Loucy (cell line): Measurements from ENCODE around the gene CCDC127.

Experiments used
- H2AFZ ChIP-seq: fragments of 200-600 bp; sonication (generic); 2 replicates; pipeline ENCODE4 v1.6.0; 2016; ENCODE audit warnings: antibody characterized with exemption, mild to moderate bottlenecking, low read length, moderate library complexity
- H3F3A ChIP-seq: fragments of 200-600 bp; 2 replicates; pipeline ENCODE4 v1.6.0; 2016; ENCODE audit warnings: antibody characterized with exemption, low read depth, mild to moderate bottlenecking
- H3K27me3 ChIP-seq: fragments of 200-600 bp; sonication (generic); 2 replicates; pipeline ENCODE4 v1.6.1; 2014; ENCODE audit warnings: low read length, mild to moderate bottlenecking; ENCODE audit not compliant: insufficient read depth, poor library complexity, severe bottlenecking
- H3K36me3 ChIP-seq: fragments of 200-600 bp; sonication (generic); 2 replicates; pipeline ENCODE4 v1.6.1; 2016; ENCODE audit warnings: low read length; ENCODE audit not compliant: insufficient read depth
- H3K4me1 ChIP-seq: fragments of 200-600 bp; sonication (generic); 2 replicates; pipeline ENCODE4 v1.5.1; 2014; ENCODE audit warnings: low read length, mild to moderate bottlenecking; ENCODE audit not compliant: insufficient read depth, poor library complexity, severe bottlenecking
- H3K4me2 ChIP-seq: fragments of 200-600 bp; sonication (generic); 2 replicates; pipeline ENCODE4 v1.6.0; 2014; ENCODE audit warnings: antibody characterized with exemption, low read length, low read depth, mild to moderate bottlenecking; ENCODE audit not compliant: poor library complexity, severe bottlenecking
- H3K4me3 ChIP-seq: fragments of 200-600 bp; sonication (generic); 2 replicates; pipeline ENCODE4 v1.5.1; 2014; ENCODE audit warnings: low read length, mild to moderate bottlenecking, mixed read lengths; ENCODE audit not compliant: poor library complexity, severe bottlenecking
- H3K79me2 ChIP-seq: fragments of 200-600 bp; sonication (generic); 2 replicates; pipeline ENCODE4 v1.6.1; 2014; ENCODE audit warnings: low read length; ENCODE audit not compliant: insufficient read depth
- H3K9ac ChIP-seq: fragments of 200-600 bp; sonication (generic); 2 replicates; pipeline ENCODE4 v1.6.0; 2014; ENCODE audit warnings: mild to moderate bottlenecking, low read depth, low read length, moderate library complexity; ENCODE audit not compliant: poor library complexity, severe bottlenecking
- H3K9me2 ChIP-seq: fragments of 200-600 bp; sonication (generic); replicated peaks from 2 replicates; pipeline ENCODE4 v1.6.1; 2016; ENCODE audit warnings: low read depth, low read length, mixed read lengths
- H3K9me3 ChIP-seq: fragments of 200-600 bp; sonication (generic); 2 replicates; pipeline ENCODE4 v1.6.1; 2014; ENCODE audit warnings: mild to moderate bottlenecking, antibody characterized with exemption, low read length, low read depth; ENCODE audit not compliant: insufficient read depth
- H4K20me1 ChIP-seq: fragments of 200-600 bp; sonication (generic); 2 replicates; pipeline ENCODE4 v1.6.0; 2014; ENCODE audit warnings: antibody characterized with exemption, low read length, mild to moderate bottlenecking; ENCODE audit not compliant: insufficient read depth, poor library complexity, severe bottlenecking
- CTCF ChIP-seq: fragments of 200-600 bp; sonication (generic); conservative IDR thresholded peaks from 2 replicates; pipeline ENCODE4 v1.5.1; 2014; ENCODE audit warnings: mild to moderate bottlenecking, antibody characterized with exemption, low read length
- EZH2phosphoT487 ChIP-seq: fragments of 200-600 bp; IDR thresholded peaks from 2 replicates; pipeline ENCODE4 v1.6.1; 2018; ENCODE audit warnings: antibody characterized with exemption, mild to moderate bottlenecking, moderate library complexity, borderline replicate concordance

CCDC127 gene

DNA sequence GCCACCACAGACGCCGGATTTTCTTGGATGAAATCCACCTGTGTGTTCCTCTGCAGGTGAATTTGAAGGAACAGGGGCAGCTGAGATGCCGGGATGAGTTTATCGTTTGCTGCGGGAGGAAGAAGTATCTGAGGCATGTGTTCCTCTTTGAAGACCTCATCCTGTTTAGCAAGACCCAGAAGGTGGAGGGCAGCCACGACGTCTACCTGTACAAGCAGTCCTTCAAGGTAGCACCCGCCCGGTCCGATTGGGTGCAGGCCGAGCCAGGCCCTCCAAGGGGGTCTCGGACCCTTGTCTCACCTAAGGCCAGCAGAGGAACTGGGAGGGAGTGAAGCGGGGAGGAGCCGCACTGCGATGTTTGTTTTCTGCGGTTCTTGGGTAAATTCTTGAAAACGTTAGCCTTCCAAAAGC, 45.1 kb downstream of the CCDC127 start:
- Histone ChIP-seq H3F3A (no peaks in the 10 kb centered on the region), H2AFZ (no peak overlapping the region), H3K9me3 (no peaks in the 10 kb centered on the region), H3K4me1 (no peaks in the 10 kb centered on the region), H3K27me3 (no peaks in the 10 kb centered on the region), H3K4me2 (no peak overlapping the region), H3K9ac (no peak overlapping the region), H3K79me2 (no peaks in the 10 kb centered on the region), H3K36me3 (no peaks in the 10 kb centered on the region), H3K9me2 (no peaks in the 10 kb centered on the region), H4K20me1 (no peaks in the 10 kb centered on the region), H3K4me3 (no peak overlapping the region)
- no peak for TF ChIP-seq EZH2phosphoT487
- no peak for TF ChIP-seq CTCF

DNA sequence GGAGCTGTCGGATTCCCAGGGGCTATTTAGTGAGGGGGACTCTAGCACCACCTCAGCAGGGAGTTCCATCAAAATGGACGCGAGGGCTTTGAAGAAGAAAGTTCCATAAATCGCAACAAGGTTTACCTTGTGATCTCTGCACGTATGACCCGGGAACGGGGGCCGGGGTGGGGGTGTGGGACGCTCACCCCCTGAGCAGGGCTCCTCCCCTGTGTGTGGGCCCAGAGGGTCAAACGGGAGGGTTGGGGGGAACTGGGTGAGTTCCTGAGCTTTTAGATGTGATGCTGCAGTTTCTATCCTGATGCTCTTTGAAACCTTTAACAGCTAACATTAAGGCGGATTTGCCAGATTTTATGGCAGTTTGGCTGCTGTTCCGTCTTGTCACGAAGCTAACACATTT, 45.5 kb downstream of the CCDC127 start:
- TF ChIP-seq CTCF (no peak), EZH2phosphoT487 (no peak)
- no peak overlapping the region for H3K9ac ChIP-seq

DNA sequence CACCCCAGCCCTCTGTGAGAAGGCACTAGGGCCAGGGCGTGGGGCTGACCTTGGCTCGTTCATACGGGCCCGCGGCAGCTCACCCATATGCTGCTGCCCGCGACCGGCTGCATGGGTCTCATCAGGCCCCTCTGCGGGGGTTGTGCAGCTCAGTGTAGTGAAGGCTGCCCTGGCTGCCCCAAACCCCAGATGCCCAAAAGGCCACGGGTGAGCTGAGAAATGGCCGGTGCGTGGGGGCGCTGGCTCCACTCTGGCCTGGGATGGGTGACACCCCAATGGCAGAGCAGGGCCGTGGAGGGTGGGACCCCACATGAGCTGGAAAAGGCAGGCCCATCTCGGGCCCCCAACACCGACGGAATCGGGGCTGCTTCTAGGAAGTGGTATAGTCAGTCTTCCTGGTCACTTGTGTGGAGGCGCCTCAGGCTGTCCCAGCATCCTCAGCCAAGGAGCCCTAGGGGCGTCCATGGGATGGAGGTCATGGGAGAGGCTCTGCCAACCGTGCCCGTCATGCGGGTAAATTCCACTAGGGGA, 46.1 kb downstream of the CCDC127 start:
- no peaks in the 10 kb centered on the region for H3F3A ChIP-seq
- no peaks in the 10 kb centered on the region for H3K9me2 ChIP-seq
- no peaks in the 10 kb centered on the region for H3K79me2 ChIP-seq
- H3K4me2 ChIP-seq, result no peak overlapping the region
- no peak overlapping the region for H2AFZ ChIP-seq
- no peaks in the 10 kb centered on the region for H4K20me1 ChIP-seq
- no peaks in the 10 kb centered on the region for H3K4me1 ChIP-seq
- no peaks in the 10 kb centered on the region for H3K36me3 ChIP-seq
- no peak overlapping the region for H3K9ac ChIP-seq
- TF ChIP-seq CTCF, result no peak
- no peak for TF ChIP-seq EZH2phosphoT487
- no peak overlapping the region for H3K4me3 ChIP-seq
- no peaks in the 10 kb centered on the region for H3K27me3 ChIP-seq
- no peaks in the 10 kb centered on the region for H3K9me3 ChIP-seq

More for the DNA sequence above, 45.5 kb downstream of the CCDC127 start:
- Histone ChIP-seq H3K36me3 (no peaks in the 10 kb centered on the region), H3K9me2 (no peaks in the 10 kb centered on the region), H4K20me1 (no peaks in the 10 kb centered on the region), H3K27me3 (no peaks in the 10 kb centered on the region), H3K9me3 (no peaks in the 10 kb centered on the region), H3K79me2 (no peaks in the 10 kb centered on the region), H2AFZ (no peak overlapping the region), H3K4me1 (no peaks in the 10 kb centered on the region), H3K4me2 (no peak overlapping the region), H3K4me3 (no peak overlapping the region), H3F3A (no peaks in the 10 kb centered on the region)
